Measurements from ENCODE around the gene IFT52. TPM values are rescaled to one million over a fixed set of nuclear protein-coding genes. Genes with fewer than 3 reads are reported as not detected.

The IFT52 gene
- total RNA-seq, 1 experiment from 2014 or later = 23.0 TPM

DNA sequence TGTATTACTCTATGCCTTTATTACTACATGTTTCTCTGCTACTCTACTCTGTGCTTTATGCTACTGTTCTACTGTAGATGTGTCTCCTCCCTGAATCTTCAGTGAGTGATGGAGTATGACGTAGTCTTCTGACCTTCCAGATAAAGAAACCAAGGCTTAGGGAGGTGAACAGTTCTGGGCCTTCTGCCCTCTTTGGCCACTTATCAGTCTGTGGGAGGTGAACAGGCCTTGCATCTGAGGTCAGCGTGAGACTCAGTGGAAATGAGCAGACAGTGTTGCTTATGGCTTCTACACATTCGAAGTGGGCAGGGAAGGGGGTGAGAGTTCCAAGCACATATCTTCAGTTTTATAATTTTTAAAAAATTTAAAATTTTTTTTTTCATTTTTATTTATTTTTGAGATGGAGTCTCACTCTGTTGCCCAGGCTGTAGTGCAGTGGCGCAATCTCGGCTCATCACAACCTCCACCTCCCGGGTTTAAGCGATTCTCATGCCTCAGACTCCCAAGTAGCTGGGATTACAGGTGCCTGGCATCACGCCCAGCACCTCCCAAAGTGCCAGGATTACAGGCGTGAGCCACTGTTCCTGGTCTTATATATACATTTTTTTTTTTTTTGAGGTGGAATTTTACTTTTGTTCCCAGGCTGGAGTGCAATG lies 100.3 kb downstream of the IFT52 start:
- Histone ChIP-seq H3K9me2 (replicated peaks; ENCODE audit: low read length) (no peaks in the 10 kb centered on the region), H3F3A (ENCODE audit: low read length, unreplicated experiment) (no peaks in the 10 kb centered on the region)
- CTCF ChIA-PET = interaction anchor here (1.4 to 1.5 kb wide), 2 partner anchors 153 to 242 kb away, joined by 9 to 11 read pairs; no protein-coding TSS in a partner anchor

DNA sequence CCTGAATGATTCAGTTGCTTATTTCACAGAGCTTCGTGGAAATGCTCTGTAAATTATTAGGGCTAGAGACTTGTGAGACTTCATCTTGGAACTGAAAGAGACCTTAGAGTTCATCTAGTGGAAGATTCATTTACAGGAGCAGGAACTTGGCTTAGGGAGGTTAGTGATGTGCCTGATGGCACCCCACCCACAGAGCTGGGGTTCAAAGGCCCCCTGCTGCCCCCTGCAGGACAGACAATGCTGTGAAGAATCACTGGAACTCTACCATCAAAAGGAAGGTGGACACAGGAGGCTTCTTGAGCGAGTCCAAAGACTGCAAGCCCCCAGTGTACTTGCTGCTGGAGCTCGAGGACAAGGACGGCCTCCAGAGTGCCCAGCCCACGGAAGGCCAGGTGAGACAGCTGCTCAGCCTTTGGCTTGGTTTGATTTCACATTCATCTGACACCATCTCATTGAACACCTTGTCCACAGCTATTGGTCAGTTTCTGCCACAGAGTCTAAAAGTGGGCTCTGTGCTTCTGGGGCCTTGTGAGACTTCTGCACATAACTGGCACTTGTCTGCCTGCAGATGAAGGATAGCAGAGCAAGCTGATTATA lies 101.3 kb downstream of the IFT52 start:
- no peaks in the 10 kb centered on the region for H3K79me2 ChIP-seq (ENCODE audit: low read length)
- intact Hi-C loops (cut with micrococcal nuclease) = loop anchor here (1.0 kb wide), 2 partner anchors 154 to 243 kb away; no protein-coding TSS in a partner anchor
- CTCF ChIA-PET = interaction anchor here (0.6 to 1.5 kb wide), 3 partner anchors 154 to 250 kb away, joined by 5 to 11 read pairs (median 9); no protein-coding TSS in a partner anchor
- H3K4me1 ChIP-seq (ENCODE audit: insufficient read depth, low read length) = no peaks in the 10 kb centered on the region
- H3K9me3 ChIP-seq (ENCODE audit: low read length) = no peaks in the 10 kb centered on the region
- H3K4me2 ChIP-seq (ENCODE audit: low read length) = no peak overlapping the region
- TF ChIP-seq, protein P1, sequence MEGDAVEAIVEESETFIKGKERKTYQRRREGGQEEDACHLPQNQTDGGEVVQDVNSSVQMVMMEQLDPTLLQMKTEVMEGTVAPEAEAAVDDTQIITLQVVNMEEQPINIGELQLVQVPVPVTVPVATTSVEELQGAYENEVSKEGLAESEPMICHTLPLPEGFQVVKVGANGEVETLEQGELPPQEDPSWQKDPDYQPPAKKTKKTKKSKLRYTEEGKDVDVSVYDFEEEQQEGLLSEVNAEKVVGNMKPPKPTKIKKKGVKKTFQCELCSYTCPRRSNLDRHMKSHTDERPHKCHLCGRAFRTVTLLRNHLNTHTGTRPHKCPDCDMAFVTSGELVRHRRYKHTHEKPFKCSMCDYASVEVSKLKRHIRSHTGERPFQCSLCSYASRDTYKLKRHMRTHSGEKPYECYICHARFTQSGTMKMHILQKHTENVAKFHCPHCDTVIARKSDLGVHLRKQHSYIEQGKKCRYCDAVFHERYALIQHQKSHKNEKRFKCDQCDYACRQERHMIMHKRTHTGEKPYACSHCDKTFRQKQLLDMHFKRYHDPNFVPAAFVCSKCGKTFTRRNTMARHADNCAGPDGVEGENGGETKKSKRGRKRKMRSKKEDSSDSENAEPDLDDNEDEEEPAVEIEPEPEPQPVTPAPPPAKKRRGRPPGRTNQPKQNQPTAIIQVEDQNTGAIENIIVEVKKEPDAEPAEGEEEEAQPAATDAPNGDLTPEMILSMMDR (conservative IDR thresholded peaks at IDR 0.05; ENCODE audit: low read depth, low read length) = peak; percentile 87
- TF ChIP-seq EZH2phosphoT487 (IDR thresholded peaks at IDR 0.05; ENCODE audit: borderline replicate concordance, low read length) = no peak
- no peak for TF ChIP-seq EZH2 (IDR thresholded peaks at IDR 0.05; ENCODE audit: low read length, unreplicated experiment)
- no peaks in the 10 kb centered on the region for H3K9me2 ChIP-seq (replicated peaks; ENCODE audit: low read length)
- no peaks in the 10 kb centered on the region for H4K20me1 ChIP-seq (ENCODE audit: low read length)
- no peak overlapping the region for H2AFZ ChIP-seq (ENCODE audit: low read length)
- no peak overlapping the region for H3K27ac ChIP-seq (ENCODE audit: low read length)
- peak; percentile 80 for ATAC-seq
- peak; percentile 65 for DNase-seq
- no TSS peak for BruUV-seq (replicated peaks)
- H3K4me3 ChIP-seq (ENCODE audit: low read length) = no peak overlapping the region
- POLR2A ChIA-PET (ENCODE audit: unreplicated experiment) = no interaction called here
- H3K27me3 ChIP-seq (ENCODE audit: low read length) = no peaks in the 10 kb centered on the region
- H3K9ac ChIP-seq (ENCODE audit: low read length) = no peak overlapping the region
- H3K36me3 ChIP-seq (ENCODE audit: low read depth, low read length) = peaks cover 33% of the 10 kb centered on the region
- no peaks in the 10 kb centered on the region for H3F3A ChIP-seq (ENCODE audit: low read length, unreplicated experiment)

More for the DNA sequence above, 100.3 kb downstream of the IFT52 start:
- Histone ChIP-seq H3K79me2 (ENCODE audit: low read length) (no peaks in the 10 kb centered on the region), H3K4me1 (ENCODE audit: insufficient read depth, low read length) (no peaks in the 10 kb centered on the region), H3K27me3 (ENCODE audit: low read length) (no peaks in the 10 kb centered on the region), H2AFZ (ENCODE audit: low read length) (no peak overlapping the region), H3K4me2 (ENCODE audit: low read length) (no peak overlapping the region), H3K27ac (ENCODE audit: low read length) (no peak overlapping the region), H3K9ac (ENCODE audit: low read length) (no peak overlapping the region), H4K20me1 (ENCODE audit: low read length) (no peaks in the 10 kb centered on the region), H3K4me3 (ENCODE audit: low read length) (no peak overlapping the region), H3K36me3 (ENCODE audit: low read depth, low read length) (peaks cover 31% of the 10 kb centered on the region), H3K9me3 (ENCODE audit: low read length) (no peaks in the 10 kb centered on the region)
- DNase-seq = no peak
- POLR2A ChIA-PET (ENCODE audit: unreplicated experiment) = no interaction called here
- intact Hi-C loops (cut with micrococcal nuclease) = no loop called here
- TF ChIP-seq EZH2 (IDR thresholded peaks at IDR 0.05; ENCODE audit: low read length, unreplicated experiment) (no peak), EZH2phosphoT487 (IDR thresholded peaks at IDR 0.05; ENCODE audit: borderline replicate concordance, low read length) (no peak)
- TF ChIP-seq, protein P1 (conservative IDR thresholded peaks at IDR 0.05; ENCODE audit: low read depth, low read length) = no peak
- no peak for ATAC-seq
- BruUV-seq (replicated peaks) = no TSS peak

DNA sequence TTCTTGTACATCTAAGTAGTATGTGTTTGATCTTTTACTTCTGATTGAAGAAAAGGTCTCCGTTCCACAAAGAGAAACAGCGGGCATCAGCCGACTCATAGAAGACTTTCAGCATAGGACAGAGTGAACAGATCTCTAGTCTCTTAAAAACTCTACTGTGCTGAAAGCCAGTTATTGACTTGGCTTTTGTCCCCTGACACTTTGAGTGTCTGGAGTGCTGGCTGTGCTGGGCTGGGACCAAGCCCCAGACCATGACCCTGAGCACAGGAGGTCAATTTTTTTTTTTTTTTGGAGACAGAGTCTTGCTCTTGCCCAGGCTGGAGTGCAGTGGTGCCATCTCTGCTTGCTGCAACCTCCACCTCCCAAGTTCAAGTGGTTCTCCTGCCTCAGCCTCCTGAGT lies 104.0 kb downstream of the IFT52 start:
- H3F3A ChIP-seq (ENCODE audit: low read length, unreplicated experiment) = no peaks in the 10 kb centered on the region
- H3K4me3 ChIP-seq (ENCODE audit: low read length) = no peak overlapping the region
- H3K27me3 ChIP-seq (ENCODE audit: low read length) = no peaks in the 10 kb centered on the region
- no peak overlapping the region for H2AFZ ChIP-seq (ENCODE audit: low read length)
- peaks cover 28% of the 10 kb centered on the region for H3K36me3 ChIP-seq (ENCODE audit: low read depth, low read length)
- H3K27ac ChIP-seq (ENCODE audit: low read length) = no peak overlapping the region
- intact Hi-C loops (cut with micrococcal nuclease) = no loop called here
- H4K20me1 ChIP-seq (ENCODE audit: low read length) = no peaks in the 10 kb centered on the region
- no peaks in the 10 kb centered on the region for H3K9me3 ChIP-seq (ENCODE audit: low read length)
- no peak overlapping the region for H3K4me2 ChIP-seq (ENCODE audit: low read length)
- DNase-seq (no peak), ATAC-seq (no peak)
- no TSS peak for BruUV-seq (replicated peaks)
- ChIA-PET CTCF (no interaction called here), POLR2A (ENCODE audit: unreplicated experiment) (no interaction called here)
- H3K9me2 ChIP-seq (replicated peaks; ENCODE audit: low read length) = no peaks in the 10 kb centered on the region
- no peak overlapping the region for H3K9ac ChIP-seq (ENCODE audit: low read length)
- H3K4me1 ChIP-seq (ENCODE audit: insufficient read depth, low read length) = no peaks in the 10 kb centered on the region
- H3K79me2 ChIP-seq (ENCODE audit: low read length) = no peaks in the 10 kb centered on the region
- TF ChIP-seq, protein P1 (conservative IDR thresholded peaks at IDR 0.05; ENCODE audit: low read depth, low read length) = no peak
- TF ChIP-seq EZH2 (IDR thresholded peaks at IDR 0.05; ENCODE audit: low read length, unreplicated experiment) = no peak
- TF ChIP-seq EZH2phosphoT487 (IDR thresholded peaks at IDR 0.05; ENCODE audit: borderline replicate concordance, low read length) = no peak

Data from PC-3 (cell line).